Neural progenitor cell (in vitro differentiated cells): ENCODE measurements around the gene CAMKMT.

ENCODE experiments used
- EZH2 ChIP-seq: fragments of 200-600 bp; sonication (generic); IDR thresholded peaks from 2 replicates; pipeline ENCODE4 v1.6.1; 2017; ENCODE audit warnings: antibody characterized with exemption, mild to moderate bottlenecking, moderate library complexity
- EZH2phosphoT487 ChIP-seq: fragments of 200-600 bp; sonication (generic); IDR thresholded peaks from 2 replicates; pipeline ENCODE4 v1.6.1; 2017; ENCODE audit warnings: antibody characterized with exemption
- TF ChIP-seq, protein P1 (sequence below): fragments of 200-600 bp; sonication (generic); IDR thresholded peaks from 2 replicates; pipeline ENCODE4 v1.5.1; 2017; ENCODE audit warnings: antibody characterized with exemption, mild to moderate bottlenecking

GRCh38 chr2:44817256-44817655 is 455.5 kb downstream of the CAMKMT start:
- TF ChIP-seq, protein P1, sequence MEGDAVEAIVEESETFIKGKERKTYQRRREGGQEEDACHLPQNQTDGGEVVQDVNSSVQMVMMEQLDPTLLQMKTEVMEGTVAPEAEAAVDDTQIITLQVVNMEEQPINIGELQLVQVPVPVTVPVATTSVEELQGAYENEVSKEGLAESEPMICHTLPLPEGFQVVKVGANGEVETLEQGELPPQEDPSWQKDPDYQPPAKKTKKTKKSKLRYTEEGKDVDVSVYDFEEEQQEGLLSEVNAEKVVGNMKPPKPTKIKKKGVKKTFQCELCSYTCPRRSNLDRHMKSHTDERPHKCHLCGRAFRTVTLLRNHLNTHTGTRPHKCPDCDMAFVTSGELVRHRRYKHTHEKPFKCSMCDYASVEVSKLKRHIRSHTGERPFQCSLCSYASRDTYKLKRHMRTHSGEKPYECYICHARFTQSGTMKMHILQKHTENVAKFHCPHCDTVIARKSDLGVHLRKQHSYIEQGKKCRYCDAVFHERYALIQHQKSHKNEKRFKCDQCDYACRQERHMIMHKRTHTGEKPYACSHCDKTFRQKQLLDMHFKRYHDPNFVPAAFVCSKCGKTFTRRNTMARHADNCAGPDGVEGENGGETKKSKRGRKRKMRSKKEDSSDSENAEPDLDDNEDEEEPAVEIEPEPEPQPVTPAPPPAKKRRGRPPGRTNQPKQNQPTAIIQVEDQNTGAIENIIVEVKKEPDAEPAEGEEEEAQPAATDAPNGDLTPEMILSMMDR = no peak
- TF ChIP-seq EZH2 (no peak), EZH2phosphoT487 (no peak)
